T-helper 17 cell (primary cell): Measurements from ENCODE around the gene TMOD2. TPM values are rescaled to one million over a fixed set of nuclear protein-coding genes. Genes with fewer than 3 reads are reported as not detected.

Source experiments
- ATAC-seq: fragments of 150-1000 bp; cut with Tn5 transposase; 2 replicates; pipeline ENCODE4 v1.10.0; 2021; ENCODE audit warnings: mild to moderate bottlenecking, moderate library complexity
- DNase-seq, 3 donors: peaks; one replicate each; pipeline versions ENCODE4 v3.0.0 to v3.0.0-alpha.2; 2020 to 2021
- H3K9me3 ChIP-seq: one replicate; pipeline ENCODE4 v1.7.0; 2013; ENCODE audit warnings: low read length, mild to moderate bottlenecking; ENCODE audit not compliant: control insufficient read depth, poor library complexity, severe bottlenecking
- H3K27ac Mint-ChIP-seq: one replicate; pipeline ENCODE4 v1.8.0; 2022; ENCODE audit warnings: mild to moderate bottlenecking, moderate library complexity, mixed read lengths
- H3K27me3 Mint-ChIP-seq: one replicate; pipeline ENCODE4 v1.8.0; 2022; ENCODE audit warnings: mixed read lengths
- H3K36me3 Mint-ChIP-seq: one replicate; pipeline ENCODE4 v1.8.0; 2022; ENCODE audit warnings: low read depth, mixed read lengths
- H3K4me1 Mint-ChIP-seq: one replicate; pipeline ENCODE4 v1.8.0; 2022; ENCODE audit warnings: mild to moderate bottlenecking, mixed read lengths
- H3K4me3 Mint-ChIP-seq: one replicate; pipeline ENCODE4 v1.8.0; 2022; ENCODE audit warnings: mild to moderate bottlenecking, moderate library complexity, mixed read lengths
- total RNA-seq, 4 donors: library from RNA in 2 of 4; stranded (reverse) in 2 of 4; gene quantifications; one replicate each; pipeline ENCODE4 v1.2.3 and lab custom pipeline; 2022 to 2026

The TMOD2 gene
- total RNA-seq, 2 donors from 2014 or later: 8.0 to 9.5 TPM

DNA sequence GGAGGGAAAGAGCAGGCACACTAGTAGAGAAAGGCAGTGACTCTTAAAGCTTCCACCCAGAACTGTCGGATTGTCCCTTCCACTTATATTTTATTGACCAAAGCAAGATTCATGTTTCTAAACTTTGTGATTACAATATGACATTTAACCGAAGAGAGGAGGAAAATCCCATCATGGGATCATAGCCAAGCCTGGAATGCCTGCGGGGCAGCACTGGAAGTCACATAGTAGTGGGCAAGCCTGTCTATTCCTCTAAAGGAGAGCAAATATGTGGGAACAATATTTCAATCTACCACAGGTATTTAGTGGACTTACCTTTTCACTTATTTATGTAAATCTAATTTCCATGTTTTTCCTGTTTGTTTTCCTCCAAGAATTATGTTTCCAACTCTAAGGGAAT, 74.3 kb downstream of the TMOD2 start:
- peaks cover 9% of the 10 kb centered on the region for H3K4me1 Mint-ChIP-seq
- H3K36me3 Mint-ChIP-seq: peaks cover 2% of the 10 kb centered on the region
- H3K9me3 ChIP-seq: no peaks in the 10 kb centered on the region
- no peak overlapping the region for H3K4me3 Mint-ChIP-seq
- H3K27ac Mint-ChIP-seq: no peak overlapping the region
- no peak for DNase-seq
- no peak for ATAC-seq
- H3K27me3 Mint-ChIP-seq: no peaks in the 10 kb centered on the region

DNA sequence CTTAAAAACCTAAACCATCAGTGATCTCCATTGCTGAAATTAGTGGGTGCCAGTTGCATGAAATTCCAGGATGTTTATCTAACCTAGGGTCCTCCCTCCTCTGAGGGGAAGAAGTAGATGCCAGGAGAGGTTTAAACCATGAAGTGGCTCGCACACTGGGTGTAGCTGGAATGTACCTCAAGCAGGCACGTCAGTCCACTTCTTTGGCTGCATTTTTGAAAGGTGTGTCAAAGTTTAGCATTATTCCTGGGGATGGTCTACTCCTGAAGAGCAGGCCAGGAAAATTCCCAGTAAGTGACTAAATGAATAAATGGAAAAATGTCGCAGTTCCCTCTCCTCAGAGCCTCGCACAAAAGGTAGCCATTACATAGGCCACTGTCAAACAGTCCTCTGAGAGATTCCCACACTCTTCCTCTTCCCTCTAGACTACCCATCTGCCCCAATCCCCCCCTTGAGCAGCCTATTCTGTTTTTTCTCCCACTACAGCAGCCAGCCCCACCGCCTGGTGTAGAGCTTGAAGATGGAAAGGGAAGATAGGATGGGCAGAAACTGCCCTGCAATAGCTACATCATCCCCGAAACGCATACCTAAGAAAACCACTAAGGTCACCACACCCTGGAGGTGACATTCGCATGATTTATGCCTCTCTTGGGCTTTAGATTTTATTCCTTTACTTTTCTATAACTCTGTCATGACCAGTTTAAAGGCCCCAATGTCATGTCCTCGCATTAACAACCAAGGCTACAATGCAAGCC, 77.4 kb downstream of the TMOD2 start:
- no peaks in the 10 kb centered on the region for H3K9me3 ChIP-seq
- H3K36me3 Mint-ChIP-seq: peaks cover 2% of the 10 kb centered on the region
- peak overlapping the region; percentile 95 for H3K4me3 Mint-ChIP-seq
- H3K27ac Mint-ChIP-seq: peak overlapping the region; percentile 88
- ATAC-seq (no peak), DNase-seq (no peak)
- H3K27me3 Mint-ChIP-seq: no peaks in the 10 kb centered on the region
- H3K4me1 Mint-ChIP-seq: peaks cover 31% of the 10 kb centered on the region

DNA sequence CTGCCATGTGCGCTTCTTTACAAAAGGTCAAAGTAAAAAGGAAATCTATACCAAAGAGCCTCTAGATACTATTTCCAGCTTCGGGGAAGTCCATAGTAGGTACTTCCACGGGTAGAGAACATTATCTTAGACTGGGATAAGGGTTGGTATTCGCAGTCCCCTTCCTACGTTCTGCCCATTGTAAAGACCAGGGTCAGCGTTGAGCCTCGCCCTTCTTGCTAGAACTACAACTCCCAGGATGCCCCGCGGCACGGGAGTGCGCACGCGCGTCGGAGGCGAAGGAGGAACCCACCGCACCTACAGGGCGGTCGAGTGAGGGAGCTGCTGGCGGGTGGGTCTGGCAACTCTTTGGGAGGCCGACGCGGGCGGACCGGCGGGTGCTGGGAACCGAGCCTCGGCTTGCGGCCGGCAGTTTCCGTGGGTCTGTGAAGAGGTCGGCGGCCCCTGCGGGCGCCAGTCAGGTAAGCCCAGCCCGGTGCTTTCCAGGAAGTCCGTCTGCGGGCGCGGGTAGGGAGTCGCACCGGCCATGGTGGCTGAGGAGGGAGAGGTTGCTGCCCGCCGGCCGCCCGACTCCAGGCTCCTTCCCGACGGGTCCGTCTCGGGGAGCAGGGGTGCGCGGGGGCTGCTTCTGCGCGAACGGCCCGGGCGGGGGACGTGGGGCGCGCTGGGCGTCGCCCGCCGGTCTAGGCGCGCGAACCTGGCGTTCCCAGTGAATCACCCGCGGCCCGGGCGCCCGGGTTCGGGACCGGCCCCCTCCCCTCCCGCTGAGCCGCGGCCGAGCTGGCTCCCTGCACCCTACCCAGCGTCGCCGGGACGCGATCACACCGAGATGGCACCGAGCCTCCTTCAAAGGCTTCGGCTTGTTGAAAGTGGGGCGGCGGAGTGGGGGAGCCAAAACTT, 78.2 kb downstream of the TMOD2 start, which contains the start of gene TMOD3:
Gene TMOD3, plus strand, starts transcription at position 278 of the 900 bp plus-strand sequence. CDS start 33,232 bp downstream, outside the sequence.
- H3K27ac Mint-ChIP-seq: peak within 1 kb of the TSS; percentile 88
- peaks cover 34% of the 10 kb centered on the region for H3K4me1 Mint-ChIP-seq
- H3K27me3 Mint-ChIP-seq: no peaks in the 10 kb centered on the region
- no peaks in the 10 kb centered on the region for H3K9me3 ChIP-seq
- H3K4me3 Mint-ChIP-seq: peak within 1 kb of the TSS; percentile 95
- DNase-seq: peak; percentile 80 to 84 (median 82)
- peaks cover 2% of the 10 kb centered on the region for H3K36me3 Mint-ChIP-seq
- peak; percentile 88 for ATAC-seq

DNA sequence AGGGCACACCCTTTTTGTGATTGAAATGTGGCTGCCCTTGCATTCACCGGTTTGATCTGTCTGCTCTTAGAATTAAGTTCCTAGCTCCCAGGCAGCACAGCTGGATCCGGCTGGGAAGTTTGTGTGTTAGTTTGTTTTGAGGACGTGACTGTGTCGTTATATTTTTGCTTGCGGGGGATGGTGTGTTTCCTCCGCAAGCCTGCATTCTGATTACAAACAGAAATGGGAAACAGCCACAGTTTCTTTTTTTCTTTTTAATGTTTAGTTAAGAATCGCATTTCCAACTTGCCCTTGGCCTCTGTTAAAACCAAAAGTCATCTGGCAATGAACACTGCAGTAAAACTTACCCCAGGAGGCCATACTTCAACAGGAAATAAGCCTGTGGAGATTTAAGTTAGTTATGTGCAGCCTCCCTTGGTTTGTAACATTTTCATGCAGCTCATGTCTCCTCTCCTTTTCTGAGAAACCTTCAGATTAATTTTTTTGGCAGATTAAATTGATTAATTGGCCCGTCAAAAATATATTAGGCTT, 78.9 kb downstream of the TMOD2 start:
- no peak for ATAC-seq
- Mint-ChIP-seq H3K27ac (peak overlapping the region; percentile 88), H3K36me3 (peaks cover 2% of the 10 kb centered on the region), H3K27me3 (no peaks in the 10 kb centered on the region), H3K4me3 (peak overlapping the region; percentile 95), H3K4me1 (peaks cover 36% of the 10 kb centered on the region)
- DNase-seq: no peak
- no peaks in the 10 kb centered on the region for H3K9me3 ChIP-seq

DNA sequence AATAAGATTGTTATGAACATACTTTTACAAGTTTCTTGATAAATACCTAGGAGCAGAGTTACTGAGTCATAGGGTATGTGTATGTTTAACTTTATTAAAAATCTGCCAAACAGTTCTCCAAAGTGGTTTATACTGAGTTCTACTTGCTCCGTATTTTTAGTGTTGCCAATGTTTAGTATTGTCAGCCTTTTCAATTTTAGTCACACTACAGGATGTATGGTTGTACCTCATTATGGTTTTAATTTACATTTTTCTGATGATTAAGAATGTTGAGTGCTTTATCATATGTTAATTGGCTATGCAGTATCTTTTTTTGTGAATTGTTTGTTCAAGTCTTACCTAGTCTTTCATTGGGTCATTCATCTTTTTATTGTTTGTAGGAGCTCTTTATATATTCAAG, 82.4 kb downstream of the TMOD2 start:
- H3K36me3 Mint-ChIP-seq: peaks cover 2% of the 10 kb centered on the region
- H3K27ac Mint-ChIP-seq: no peak overlapping the region
- no peaks in the 10 kb centered on the region for H3K9me3 ChIP-seq
- H3K27me3 Mint-ChIP-seq: no peaks in the 10 kb centered on the region
- peaks cover 61% of the 10 kb centered on the region for H3K4me1 Mint-ChIP-seq
- ATAC-seq (no peak), DNase-seq (no peak)
- H3K4me3 Mint-ChIP-seq: peak overlapping the region; percentile 41

DNA sequence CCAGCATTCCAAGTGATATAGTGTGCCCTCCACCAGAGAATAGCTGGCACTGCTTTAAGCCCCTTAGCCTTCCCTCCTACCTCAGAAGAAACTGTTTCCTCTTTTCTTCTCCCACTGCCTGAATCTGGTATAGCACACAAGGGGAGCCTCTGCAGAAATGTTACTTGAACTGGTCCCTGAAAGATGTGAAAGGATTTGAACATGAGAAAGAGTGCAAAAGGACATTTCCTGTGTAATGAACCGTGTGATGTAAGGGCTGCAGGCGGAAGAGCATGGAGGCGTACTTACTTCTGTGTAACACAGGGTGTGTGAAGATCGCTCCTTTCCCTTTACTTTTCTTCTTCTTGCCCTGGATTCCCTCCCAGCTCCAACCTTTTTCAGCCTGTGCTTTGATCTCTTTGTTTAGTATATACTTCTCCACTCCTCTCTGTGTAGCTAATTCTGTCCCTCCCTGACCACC, 86.4 kb downstream of the TMOD2 start:
- no peaks in the 10 kb centered on the region for H3K9me3 ChIP-seq
- DNase-seq: no peak
- Mint-ChIP-seq H3K4me3 (peak overlapping the region; percentile 73), H3K4me1 (peaks cover 66% of the 10 kb centered on the region), H3K36me3 (no peaks in the 10 kb centered on the region), H3K27ac (peak overlapping the region; percentile 78), H3K27me3 (no peaks in the 10 kb centered on the region)
- peak; percentile 64 for ATAC-seq

DNA sequence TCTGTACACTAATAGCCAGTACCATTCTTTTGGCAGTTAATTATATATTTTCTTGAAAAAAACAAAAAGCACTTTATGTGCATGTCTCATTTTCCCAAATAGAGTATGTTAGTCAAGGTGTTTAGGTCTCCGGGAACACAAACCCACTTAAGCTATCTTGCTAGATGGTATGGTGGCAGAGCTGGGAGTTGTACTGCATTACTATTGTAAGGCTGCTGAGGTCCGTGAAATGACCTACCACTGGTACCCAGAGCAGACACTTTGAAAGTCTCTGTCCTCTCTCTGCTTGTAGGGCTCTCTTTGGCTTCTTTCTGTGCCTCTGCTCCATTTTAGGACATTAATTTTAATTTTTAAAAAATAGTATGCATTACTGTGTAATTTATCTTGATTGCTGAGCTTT, 86.9 kb downstream of the TMOD2 start:
- Mint-ChIP-seq H3K27ac (peak overlapping the region; percentile 78), H3K4me1 (peaks cover 70% of the 10 kb centered on the region), H3K36me3 (no peaks in the 10 kb centered on the region), H3K27me3 (no peaks in the 10 kb centered on the region), H3K4me3 (peak overlapping the region; percentile 73)
- DNase-seq: no peak
- ATAC-seq: no peak
- no peaks in the 10 kb centered on the region for H3K9me3 ChIP-seq

DNA sequence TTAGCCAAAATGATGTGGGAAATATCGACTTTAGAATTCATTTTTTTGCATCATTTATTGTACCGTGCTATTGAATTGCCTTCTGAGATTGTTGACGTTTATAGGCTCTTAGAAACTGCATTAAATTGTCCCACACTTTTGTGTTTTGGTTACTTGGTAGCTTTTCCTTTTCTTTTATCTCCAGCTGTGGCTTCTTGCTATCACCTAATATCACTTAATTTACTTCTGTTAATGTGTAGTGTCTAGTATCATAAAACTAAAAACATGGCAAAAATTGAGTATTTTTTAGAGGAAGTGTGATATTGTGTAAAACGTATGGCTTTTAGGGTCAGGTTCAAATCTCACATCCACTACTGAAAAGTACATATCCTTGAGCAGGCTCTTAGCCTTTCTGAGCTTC, 89.3 kb downstream of the TMOD2 start:
- Mint-ChIP-seq H3K27ac (peak overlapping the region; percentile 16), H3K27me3 (no peaks in the 10 kb centered on the region), H3K36me3 (no peaks in the 10 kb centered on the region), H3K4me1 (peaks cover 64% of the 10 kb centered on the region), H3K4me3 (no peak overlapping the region)
- H3K9me3 ChIP-seq: no peaks in the 10 kb centered on the region
- no peak for DNase-seq
- no peak for ATAC-seq

DNA sequence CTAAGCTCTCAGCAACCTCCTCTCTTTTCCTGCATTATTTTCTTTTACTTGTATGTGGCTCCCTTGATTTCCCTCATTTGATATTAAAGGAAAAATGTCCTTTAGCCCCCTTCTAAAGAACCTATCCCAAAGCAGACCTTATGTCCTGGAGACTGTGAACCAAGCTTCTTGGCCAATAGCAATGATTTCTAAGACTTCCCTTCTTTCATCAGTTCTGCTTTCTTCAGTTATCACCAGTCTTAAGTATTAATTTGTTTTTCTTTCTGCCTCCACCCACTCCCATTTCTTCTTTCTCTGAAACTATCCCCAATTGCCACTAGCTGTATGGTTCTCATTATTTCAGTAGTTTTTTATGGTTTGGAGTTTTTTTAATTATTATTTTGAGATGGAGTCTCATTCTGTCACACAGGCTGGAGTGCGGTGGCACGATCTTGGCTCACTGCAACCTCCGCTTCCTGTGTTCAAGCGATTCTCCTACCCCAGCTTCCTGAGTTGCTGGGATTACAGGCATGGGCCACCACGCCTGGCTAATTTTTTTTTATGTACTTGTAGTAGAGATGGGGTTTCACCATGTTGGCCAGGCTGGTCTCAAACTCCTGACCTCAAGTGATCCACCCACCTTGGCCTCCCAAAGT, 90.1 kb downstream of the TMOD2 start:
- H3K4me3 Mint-ChIP-seq: no peak overlapping the region
- no peak for DNase-seq

DNA sequence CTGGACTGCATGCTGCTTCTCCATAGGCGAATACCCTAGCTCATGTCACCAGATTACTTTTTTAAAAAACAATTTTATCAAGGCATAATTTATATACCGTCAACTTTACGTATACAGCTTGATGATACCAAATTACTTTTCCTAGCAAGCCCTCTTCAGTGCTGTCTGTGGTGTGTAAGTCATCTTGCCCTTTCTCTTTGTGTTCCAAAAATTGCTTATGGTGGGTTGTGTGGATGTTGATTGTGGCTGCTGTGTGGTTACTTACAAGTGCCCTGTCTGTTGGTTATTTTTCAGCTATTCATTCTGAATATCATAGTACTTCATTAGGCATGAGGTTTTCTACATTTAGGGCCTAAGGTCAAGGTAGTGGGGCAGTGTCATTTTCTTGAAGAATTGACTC, 90.9 kb downstream of the TMOD2 start:
- Mint-ChIP-seq H3K4me3 (peak overlapping the region; percentile 25), H3K4me1 (peaks cover 64% of the 10 kb centered on the region), H3K27ac (peak overlapping the region; percentile 70), H3K36me3 (no peaks in the 10 kb centered on the region), H3K27me3 (no peaks in the 10 kb centered on the region)
- no peak for ATAC-seq
- DNase-seq: no peak
- no peaks in the 10 kb centered on the region for H3K9me3 ChIP-seq

More for the DNA sequence above, 90.1 kb downstream of the TMOD2 start:
- H3K27me3 Mint-ChIP-seq: no peaks in the 10 kb centered on the region
- H3K9me3 ChIP-seq: no peaks in the 10 kb centered on the region
- no peak for ATAC-seq
- peaks cover 63% of the 10 kb centered on the region for H3K4me1 Mint-ChIP-seq
- no peaks in the 10 kb centered on the region for H3K36me3 Mint-ChIP-seq
- peak overlapping the region; percentile 16 for H3K27ac Mint-ChIP-seq

DNA sequence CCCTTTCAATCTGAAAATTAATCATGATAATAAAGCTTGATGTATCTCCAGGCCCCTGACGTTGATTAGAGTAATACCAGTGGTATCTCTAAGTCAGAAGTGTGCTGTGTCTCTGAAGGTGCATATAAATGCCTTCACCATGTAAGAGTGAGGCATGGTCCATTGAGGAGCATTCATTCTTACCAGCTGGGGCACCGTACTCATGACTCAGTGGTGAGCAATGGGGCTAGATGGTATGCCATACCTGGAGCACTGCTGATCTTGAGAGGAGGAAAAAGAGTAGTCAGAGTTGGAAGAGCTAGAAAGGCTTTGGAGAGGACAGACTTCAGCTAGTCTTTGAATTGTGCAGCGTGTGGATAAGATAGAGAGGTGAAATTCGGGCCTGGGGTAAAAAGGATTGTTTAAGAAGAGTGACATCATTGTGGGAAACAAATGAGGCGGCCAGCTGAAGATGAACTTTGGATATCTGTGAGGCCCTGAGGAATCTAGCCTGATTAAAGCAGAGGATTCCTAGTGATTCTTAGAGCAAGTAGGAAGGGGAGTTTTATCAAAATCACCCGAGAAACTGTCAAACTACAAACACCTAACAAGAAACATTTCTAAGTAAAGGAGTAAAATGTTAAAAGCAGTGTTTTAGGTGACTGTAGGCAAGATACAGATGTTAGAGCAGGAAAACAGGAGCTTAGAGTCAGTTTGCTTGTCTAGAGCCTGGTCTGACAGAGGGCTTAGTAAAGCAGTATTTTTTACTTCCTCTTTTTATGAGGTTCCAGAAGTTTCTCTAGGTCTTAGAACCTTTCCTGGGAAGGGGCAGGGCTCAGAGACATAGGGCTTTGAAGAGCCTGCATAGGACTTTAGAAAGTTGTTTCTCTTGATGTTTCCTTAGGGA, 91.7 kb downstream of the TMOD2 start:
- no peaks in the 10 kb centered on the region for H3K36me3 Mint-ChIP-seq
- DNase-seq: no peak
- ATAC-seq: no peak
- H3K4me3 Mint-ChIP-seq: no peak overlapping the region
- H3K9me3 ChIP-seq: no peaks in the 10 kb centered on the region
- peaks cover 55% of the 10 kb centered on the region for H3K4me1 Mint-ChIP-seq
- H3K27me3 Mint-ChIP-seq: no peaks in the 10 kb centered on the region
- peak overlapping the region; percentile 70 for H3K27ac Mint-ChIP-seq

DNA sequence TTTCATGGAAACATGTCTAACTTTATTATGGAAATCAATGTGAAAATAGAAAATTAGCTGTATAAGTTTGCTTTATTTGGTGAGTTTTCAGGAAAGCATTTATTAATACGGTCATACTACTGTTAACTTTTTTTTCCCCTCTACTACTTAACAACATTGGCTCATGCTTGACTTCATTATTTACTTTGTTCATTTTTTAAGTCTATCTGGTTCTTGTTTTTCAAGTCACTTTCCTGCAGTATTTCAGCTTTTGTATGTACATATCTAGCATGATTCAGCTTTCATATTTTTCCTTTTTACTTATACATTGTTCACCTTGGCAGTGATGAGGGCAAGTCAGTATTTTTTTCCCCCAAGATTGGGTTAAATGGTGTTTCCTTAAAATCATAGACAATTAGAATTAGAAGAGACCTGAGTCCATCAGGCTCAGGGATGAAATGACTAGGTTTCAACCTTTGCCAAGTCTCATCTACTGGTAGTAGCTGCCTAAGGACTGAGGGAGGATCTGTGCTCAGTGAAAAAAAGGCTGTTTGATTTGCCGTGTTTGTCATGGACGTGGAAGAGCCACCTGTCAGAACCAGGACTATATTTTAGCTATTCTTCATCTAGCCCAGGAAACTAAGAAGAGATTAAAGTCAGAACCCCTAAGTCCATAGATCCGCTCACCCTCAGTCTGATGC, 93.5 kb downstream of the TMOD2 start:
- DNase-seq (no peak), ATAC-seq (no peak)
- Mint-ChIP-seq H3K4me1 (peaks cover 53% of the 10 kb centered on the region), H3K4me3 (peak overlapping the region; percentile 50), H3K27me3 (no peaks in the 10 kb centered on the region), H3K27ac (peak overlapping the region; percentile 41), H3K36me3 (no peaks in the 10 kb centered on the region)
- no peaks in the 10 kb centered on the region for H3K9me3 ChIP-seq
